ENCODE results near the gene SELPLG.

DNA sequence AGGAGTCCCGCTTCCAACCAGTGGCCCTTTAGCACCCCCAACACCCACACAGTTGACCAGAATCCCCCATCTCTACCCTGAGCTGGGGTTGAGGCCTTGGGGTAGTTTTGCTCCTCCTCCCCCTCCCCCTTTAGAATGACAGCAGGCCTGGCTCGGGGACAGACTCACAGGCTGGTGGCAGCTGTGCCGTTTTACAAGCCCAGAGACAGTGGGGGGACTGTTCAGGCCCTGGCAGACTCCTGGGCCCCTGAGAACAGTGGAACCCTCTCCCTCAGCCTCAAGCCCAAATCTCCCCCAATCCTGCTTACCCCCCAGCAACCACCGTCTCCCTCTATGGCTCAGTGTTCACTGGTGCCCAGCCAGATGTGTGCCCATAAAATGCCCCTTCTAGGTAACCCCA lies 45.9 kb downstream of the SELPLG start:
- no peak for TF ChIP-seq POLR2A (IDR thresholded peaks at IDR 0.05; ENCODE audit: low read length)
- no peak for TF ChIP-seq GATA1 (IDR thresholded peaks at IDR 0.05; ENCODE audit: low read depth, low read length)

Measured in erythroblast (primary cell).